Stomach smooth muscle (tissue), 2 donors: ENCODE results near the gene CLEC5A.

Source experiments
- H3K27ac ChIP-seq: one replicate; pipeline ENCODE4 v1.7.0; 2013; ENCODE audit warnings: mild to moderate bottlenecking, low read length, inconsistent platforms
- H3K27me3 ChIP-seq, 2 donors: one replicate each; pipeline ENCODE4 v1.7.0; 2013; ENCODE audit warnings: low read length in 2 of 2; ENCODE audit not compliant: insufficient read depth in 2 of 2, control insufficient read depth in 1 of 2
- H3K36me3 ChIP-seq, 2 donors: one replicate each; pipeline ENCODE4 v1.7.0; 2013; ENCODE audit warnings: low read length in 2 of 2; ENCODE audit not compliant: control insufficient read depth in 2 of 2, insufficient read depth in 2 of 2
- H3K4me1 ChIP-seq: one replicate; pipeline ENCODE4 v1.7.0; 2013; ENCODE audit warnings: low read length; ENCODE audit not compliant: control insufficient read depth, insufficient read depth
- H3K4me3 ChIP-seq, 2 donors: one replicate each; pipeline ENCODE4 v1.7.0; 2013; ENCODE audit warnings: low read length in 2 of 2
- H3K9ac ChIP-seq, 2 donors: one replicate each; pipeline ENCODE4 v1.7.0; 2013; ENCODE audit warnings: low read length in 2 of 2, mild to moderate bottlenecking in 1 of 2
- H3K9me3 ChIP-seq, 2 donors: one replicate each; pipeline ENCODE4 v1.7.0; 2013; ENCODE audit warnings: low read length in 2 of 2; ENCODE audit not compliant: control insufficient read depth in 2 of 2
- donor health status: healthy.
- donor health status: Pancreatic carcinoma.

Gene CLEC5A

GRCh38 chr7:141976524-141977245 lies 29.9 kb upstream of the CLEC5A start:
- H3K27me3 ChIP-seq, result no peaks in the 10 kb centered on the region
- no peak overlapping the region for H3K9ac ChIP-seq
- no peaks in the 10 kb centered on the region for H3K36me3 ChIP-seq
- no peaks in the 10 kb centered on the region for H3K9me3 ChIP-seq
- no peak overlapping the region for H3K27ac ChIP-seq
- no peak overlapping the region for H3K4me3 ChIP-seq
- H3K4me1 ChIP-seq, result no peaks in the 10 kb centered on the region

DNA sequence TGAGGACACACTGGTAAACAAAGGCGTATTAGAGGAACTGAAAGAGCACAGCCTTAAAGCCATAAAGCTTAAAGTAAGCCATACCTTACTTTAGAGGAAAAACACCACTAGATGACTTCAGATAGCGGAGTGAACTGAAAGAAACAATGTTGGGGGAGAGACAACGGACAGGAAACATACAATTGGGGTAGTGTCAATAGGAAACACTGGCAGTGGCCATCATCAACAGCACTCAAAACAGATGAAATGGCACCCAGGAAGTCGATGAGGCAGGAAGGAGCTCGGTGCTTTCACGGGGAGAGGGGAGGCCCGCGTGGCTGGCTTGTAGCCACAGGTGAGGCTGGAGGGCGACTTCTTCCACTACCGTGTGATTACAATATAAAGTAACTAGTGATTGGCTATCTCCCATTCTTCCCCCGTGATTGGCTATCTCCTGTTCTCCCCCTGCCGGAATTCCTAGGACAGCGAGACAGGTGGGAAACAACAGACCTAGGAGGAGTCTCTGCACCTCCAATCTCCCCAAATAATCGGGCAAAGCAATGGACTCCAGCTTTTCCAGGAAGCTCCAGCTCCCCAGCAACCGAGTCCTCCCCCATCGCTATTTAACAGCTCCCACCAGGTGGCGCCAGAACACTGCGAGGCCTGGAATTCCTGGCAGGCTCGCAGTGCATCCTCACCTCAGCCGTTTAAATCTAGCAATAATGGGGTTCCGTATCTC lies 29.2 kb upstream of the CLEC5A start:
- no peaks in the 10 kb centered on the region for H3K36me3 ChIP-seq
- peak overlapping the region in 1 of 2 donors; percentile 40 for H3K4me3 ChIP-seq
- no peaks in the 10 kb centered on the region for H3K4me1 ChIP-seq
- no peak overlapping the region for H3K27ac ChIP-seq
- H3K9ac ChIP-seq, result no peak overlapping the region
- H3K9me3 ChIP-seq, result no peaks in the 10 kb centered on the region
- H3K27me3 ChIP-seq, result no peaks in the 10 kb centered on the region

DNA sequence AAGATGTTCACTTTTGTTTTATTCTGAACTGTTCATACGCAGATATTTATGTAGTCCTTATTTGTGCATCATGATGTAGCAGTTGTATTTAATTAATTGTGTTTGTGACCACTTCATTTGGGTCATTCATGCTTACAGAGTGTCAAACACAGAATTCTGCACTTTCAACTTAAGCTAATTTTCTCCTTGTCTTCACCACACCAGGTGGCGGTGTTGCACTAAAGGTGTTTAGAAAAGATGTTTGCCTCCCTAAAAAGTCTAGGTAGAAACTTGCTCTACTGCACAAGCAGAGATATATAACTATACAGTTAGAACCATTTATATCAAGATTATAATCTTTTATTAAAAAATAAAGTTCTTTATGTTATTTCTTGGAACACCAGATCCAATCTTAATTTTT lies 28.1 kb upstream of the CLEC5A start:
- no peaks in the 10 kb centered on the region for H3K36me3 ChIP-seq
- no peak overlapping the region for H3K9ac ChIP-seq
- no peaks in the 10 kb centered on the region for H3K4me1 ChIP-seq
- no peaks in the 10 kb centered on the region for H3K9me3 ChIP-seq
- H3K27ac ChIP-seq, result no peak overlapping the region
- no peaks in the 10 kb centered on the region for H3K27me3 ChIP-seq
- H3K4me3 ChIP-seq, result no peak overlapping the region

DNA sequence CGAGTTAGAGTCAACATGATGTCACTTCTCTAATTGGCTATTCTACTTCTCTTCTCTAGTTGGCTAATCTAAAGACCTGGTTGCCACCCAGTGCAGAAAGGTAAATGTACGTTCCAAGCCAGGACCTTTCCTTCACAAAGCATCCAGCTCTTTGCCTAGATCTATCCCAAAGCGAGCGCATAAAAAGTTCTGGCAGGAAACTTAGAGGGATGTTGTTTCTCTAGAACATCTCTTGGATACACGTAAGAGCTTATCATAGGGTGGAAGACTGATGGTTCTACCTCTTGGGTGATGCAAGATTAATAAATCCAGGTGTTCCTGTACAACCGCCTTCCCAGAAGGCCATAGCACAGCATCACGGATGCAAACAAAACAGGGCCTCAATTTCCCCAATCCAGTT lies 26.9 kb upstream of the CLEC5A start, which contains the start of gene TAS2R38:
Gene TAS2R38, minus strand, starts transcription at position 101 of the 400 bp plus-strand sequence. Its CDS starts 84 bp downstream, at position 17.
- H3K36me3 ChIP-seq, result no peaks in the 10 kb centered on the region
- no peak within 1 kb of the TSS for H3K9ac ChIP-seq
- no peaks in the 10 kb centered on the region for H3K4me1 ChIP-seq
- H3K4me3 ChIP-seq, result no peak within 1 kb of the TSS
- H3K27ac ChIP-seq, result no peak within 1 kb of the TSS
- H3K27me3 ChIP-seq, result no peaks in the 10 kb centered on the region
- no peaks in the 10 kb centered on the region for H3K9me3 ChIP-seq

- no peaks in the 10 kb centered on the region for H3K36me3 ChIP-seq
- H3K4me3 ChIP-seq, result no peak overlapping the region
- H3K4me1 ChIP-seq, result no peaks in the 10 kb centered on the region
- no peaks in the 10 kb centered on the region for H3K9me3 ChIP-seq
- H3K27ac ChIP-seq, result no peak overlapping the region
- H3K27me3 ChIP-seq, result no peaks in the 10 kb centered on the region
- no peak overlapping the region for H3K9ac ChIP-seq
Observed at GRCh38 chr7:141960687-141961422, 14.1 kb upstream of the CLEC5A start.

- H3K27ac ChIP-seq, result no peak overlapping the region
- no peaks in the 10 kb centered on the region for H3K36me3 ChIP-seq
- H3K9me3 ChIP-seq, result no peaks in the 10 kb centered on the region
- H3K4me3 ChIP-seq, result no peak overlapping the region
- no peaks in the 10 kb centered on the region for H3K4me1 ChIP-seq
- H3K9ac ChIP-seq, result no peak overlapping the region
- H3K27me3 ChIP-seq, result no peaks in the 10 kb centered on the region
Observed at GRCh38 chr7:141956084-141956483, 9.3 kb upstream of the CLEC5A start.

- no peak overlapping the region for H3K4me3 ChIP-seq
- no peak overlapping the region for H3K9ac ChIP-seq
- H3K4me1 ChIP-seq, result no peaks in the 10 kb centered on the region
- H3K27ac ChIP-seq, result no peak overlapping the region
- no peaks in the 10 kb centered on the region for H3K27me3 ChIP-seq
- H3K9me3 ChIP-seq, result peaks cover 0 to under 1% of the 10 kb centered on the region in 2 donors
- H3K36me3 ChIP-seq, result no peaks in the 10 kb centered on the region
Observed at GRCh38 chr7:141954334-141954733, 7.6 kb upstream of the CLEC5A start.

- peaks cover 0 to 4% of the 10 kb centered on the region in 2 donors for H3K9me3 ChIP-seq
- H3K27me3 ChIP-seq, result no peaks in the 10 kb centered on the region
- no peaks in the 10 kb centered on the region for H3K4me1 ChIP-seq
- no peak overlapping the region for H3K9ac ChIP-seq
- no peaks in the 10 kb centered on the region for H3K36me3 ChIP-seq
- H3K27ac ChIP-seq, result no peak overlapping the region
- no peak overlapping the region for H3K4me3 ChIP-seq
Observed at GRCh38 chr7:141952461-141952860, 5.7 kb upstream of the CLEC5A start.

GRCh38 chr7:141950806-141951205 lies 4.0 kb upstream of the CLEC5A start:
- Histone ChIP-seq H3K27ac (no peak overlapping the region), H3K4me3 (no peak overlapping the region), H3K36me3 (no peaks in the 10 kb centered on the region), H3K4me1 (no peaks in the 10 kb centered on the region), H3K27me3 (no peaks in the 10 kb centered on the region), H3K9me3 (peaks cover 0 to 4% of the 10 kb centered on the region in 2 donors), H3K9ac (no peak overlapping the region)

GRCh38 chr7:141949911-141950310 lies 3.1 kb upstream of the CLEC5A start:
- H3K9ac ChIP-seq, result no peak overlapping the region
- H3K36me3 ChIP-seq, result no peaks in the 10 kb centered on the region
- H3K27ac ChIP-seq, result no peak overlapping the region
- H3K4me1 ChIP-seq, result no peaks in the 10 kb centered on the region
- no peaks in the 10 kb centered on the region for H3K27me3 ChIP-seq
- peaks cover 0 to 4% of the 10 kb centered on the region in 2 donors for H3K9me3 ChIP-seq
- H3K4me3 ChIP-seq, result no peak overlapping the region
